CD14-positive monocyte (primary cell): ENCODE data around the gene GRM3. TPM values are rescaled to one million over a fixed set of nuclear protein-coding genes. Genes with fewer than 3 reads are reported as not detected.

Source experiments
- DNase-seq, 3 donors: peaks; one replicate each; pipeline ENCODE4 v3.0.0-alpha.2; 2011 to 2022
- H2AFZ ChIP-seq: 2 replicates; pipeline ENCODE4 v1.6.0; 2012; ENCODE audit warnings: mild to moderate bottlenecking, low read depth, low read length, inconsistent platforms; ENCODE audit not compliant: insufficient read depth, poor library complexity, severe bottlenecking
- H3K27ac ChIP-seq, 2 donors: 1 replicate in 1 of 2; 2 replicates in 1 of 2; pipeline ENCODE4 v1.5.1; 2012 to 2013; ENCODE audit warnings: low read length in 2 of 2, control low read depth in 1 of 2, inconsistent platforms in 1 of 2, low read depth in 1 of 2, mild to moderate bottlenecking in 1 of 2
- H3K27me3 ChIP-seq, 2 donors: one replicate each; pipeline versions ENCODE4 v1.6.0 to v1.6.1; 2011 to 2013; ENCODE audit warnings: low read length in 2 of 2; ENCODE audit not compliant: control insufficient read depth in 2 of 2, insufficient read depth in 2 of 2
- H3K36me3 ChIP-seq, 2 donors: replicated peaks in 1 of 2; 1 replicate in 1 of 2; 2 replicates in 1 of 2; pipeline versions ENCODE4 v1.5.1 to v1.6.1; 2012 to 2013; ENCODE audit warnings: low read length in 2 of 2, control low read depth in 1 of 2, inconsistent platforms in 1 of 2, mild to moderate bottlenecking in 1 of 2; ENCODE audit not compliant: insufficient read depth in 2 of 2, control insufficient read depth in 1 of 2
- H3K4me1 ChIP-seq, 2 donors: 1 replicate in 1 of 2; 2 replicates in 1 of 2; pipeline versions ENCODE4 v1.5.1 to v1.6.1; 2012 to 2013; ENCODE audit warnings: low read length in 2 of 2, control low read depth in 1 of 2, inconsistent platforms in 1 of 2, mild to moderate bottlenecking in 1 of 2, moderate library complexity in 1 of 2; ENCODE audit not compliant: insufficient read depth in 2 of 2, control insufficient read depth in 1 of 2
- H3K4me2 ChIP-seq: replicated peaks from 2 replicates; pipeline ENCODE3; 2012; ENCODE audit warnings: low read length, moderate library complexity, mild to moderate bottlenecking; ENCODE audit not compliant: poor library complexity, severe bottlenecking; ENCODE audit errors: extremely low read depth
- H3K4me3 ChIP-seq, 3 experiments: fragments of 200-600 bp in 1 of 3; sonication (generic) in 1 of 3; replicated peaks in 1 of 3; 1 replicate in 2 of 3; 2 replicates in 1 of 3; pipeline ENCODE4 v1.5.1; 2011 to 2013; ENCODE audit warnings: low read length in 3 of 3, mild to moderate bottlenecking in 3 of 3, control low read depth in 2 of 3, low read depth in 2 of 3, inconsistent platforms in 1 of 3, moderate library complexity in 1 of 3
- H3K79me2 ChIP-seq: 2 replicates; pipeline ENCODE4 v1.6.0; 2012; ENCODE audit warnings: mild to moderate bottlenecking, control low read depth, inconsistent platforms, low read length, moderate library complexity; ENCODE audit not compliant: insufficient read depth
- H3K9ac ChIP-seq: 2 replicates; pipeline ENCODE4 v1.6.0; 2017; ENCODE audit warnings: low read length, mild to moderate bottlenecking; ENCODE audit not compliant: insufficient read depth, poor library complexity, severe bottlenecking
- H3K9me3 ChIP-seq, 2 donors: replicated peaks in 1 of 2; 1 replicate in 1 of 2; 2 replicates in 1 of 2; pipeline versions ENCODE4 v1.5.1 to v1.6.1; 2012 to 2013; ENCODE audit warnings: low read length in 2 of 2, control low read depth in 1 of 2; ENCODE audit not compliant: control insufficient read depth in 1 of 2, insufficient read depth in 1 of 2
- H4K20me1 ChIP-seq: 2 replicates; pipeline ENCODE4 v1.6.0; 2012; ENCODE audit warnings: mild to moderate bottlenecking, low read length, control low read depth, moderate library complexity; ENCODE audit not compliant: insufficient read depth
- H3K27ac Mint-ChIP-seq, 7 donors: one replicate each; pipeline ENCODE4 v1.8.0; 2020; ENCODE audit warnings: mild to moderate bottlenecking in 7 of 7, mixed read lengths in 7 of 7, moderate library complexity in 6 of 7, inconsistent platforms in 2 of 7
- H3K27me3 Mint-ChIP-seq, 3 donors: one replicate each; pipeline ENCODE4 v1.8.0; 2021 to 2022; ENCODE audit warnings: low read depth in 3 of 3, mild to moderate bottlenecking in 3 of 3, mixed read lengths in 3 of 3, moderate library complexity in 3 of 3, inconsistent platforms in 1 of 3
- H3K36me3 Mint-ChIP-seq, 2 donors: one replicate each; pipeline ENCODE4 v1.8.0; 2020; ENCODE audit warnings: mixed read lengths in 2 of 2, inconsistent platforms in 1 of 2, mild to moderate bottlenecking in 1 of 2
- H3K4me1 Mint-ChIP-seq: one replicate; pipeline ENCODE4 v1.8.0; 2020; ENCODE audit warnings: mild to moderate bottlenecking, mixed read lengths
- H3K4me3 Mint-ChIP-seq, 2 donors: one replicate each; pipeline ENCODE4 v1.8.0; 2020; ENCODE audit warnings: mild to moderate bottlenecking in 2 of 2, mixed read lengths in 2 of 2, moderate library complexity in 1 of 2
- H3K9me3 Mint-ChIP-seq, 7 donors: one replicate each; pipeline ENCODE4 v1.8.0; 2020 to 2022; ENCODE audit warnings: mixed read lengths in 7 of 7, mild to moderate bottlenecking in 6 of 7, moderate library complexity in 6 of 7, inconsistent platforms in 2 of 7
- WGBS: methylation state at CpG from one replicate; pipeline ENCODE4 v1.1.5; 2013; ENCODE audit warnings: missing lambda C conversion rate; ENCODE audit not compliant: insufficient coverage; 5-methylcytosine and 5-hydroxymethylcytosine counted together
- intact Hi-C, 2 donors: fragments of 100-400 bp; cut with micrococcal nuclease; formaldehyde crosslinking; loops; one replicate each; pipeline versions ENCODE4 v1.15.0 to v1.15.1; 2023
- polyA plus RNA-seq, 3 donors: library from polyadenylated mRNA; depleted of rRNA in 1 of 3; unstranded in 2 of 3; stranded (reverse) in 1 of 3; fragments of 300-500 nt in 2 of 3; fragments of >200 nt in 1 of 3; fragmentation: Illumina TruSeq in 2 of 3; gene quantifications; 1 replicate in 2 of 3; 2 replicates in 1 of 3; pipeline ENCODE4 v1.2.3, GENCODE V29; 2012 to 2021
- TF ChIP-seq, protein P1 (sequence below): fragments of 200-600 bp; IDR thresholded peaks from one replicate; pipeline ENCODE4 v1.8.0; 2022; ENCODE audit warnings: antibody characterized with exemption, mild to moderate bottlenecking

Gene GRM3
- polyA plus RNA-seq, 3 donors, result not detected

DNA sequence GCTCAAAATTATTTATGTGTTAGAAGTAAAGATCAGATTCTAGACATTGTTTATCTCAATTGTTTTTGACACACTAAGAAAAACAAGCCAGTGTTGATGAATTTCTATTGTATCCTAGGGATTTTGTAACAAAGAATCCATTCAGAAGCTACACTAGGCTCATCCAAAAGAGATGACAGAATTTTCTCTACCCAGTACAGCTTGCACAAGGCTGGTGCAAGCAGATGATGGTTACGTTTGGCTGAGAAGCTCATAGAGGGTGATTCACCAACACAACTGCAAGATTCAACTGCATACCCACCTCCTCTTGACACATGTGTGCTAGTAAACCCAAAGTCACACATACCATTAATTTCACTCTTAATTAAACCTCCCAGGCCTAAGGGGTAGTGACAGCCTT, 20.8 kb downstream of the GRM3 start:
- H3K9me3 Mint-ChIP-seq, result peaks cover 0 to 2% (median 0%) of the 10 kb centered on the region in 7 donors
- TF ChIP-seq, protein P1, sequence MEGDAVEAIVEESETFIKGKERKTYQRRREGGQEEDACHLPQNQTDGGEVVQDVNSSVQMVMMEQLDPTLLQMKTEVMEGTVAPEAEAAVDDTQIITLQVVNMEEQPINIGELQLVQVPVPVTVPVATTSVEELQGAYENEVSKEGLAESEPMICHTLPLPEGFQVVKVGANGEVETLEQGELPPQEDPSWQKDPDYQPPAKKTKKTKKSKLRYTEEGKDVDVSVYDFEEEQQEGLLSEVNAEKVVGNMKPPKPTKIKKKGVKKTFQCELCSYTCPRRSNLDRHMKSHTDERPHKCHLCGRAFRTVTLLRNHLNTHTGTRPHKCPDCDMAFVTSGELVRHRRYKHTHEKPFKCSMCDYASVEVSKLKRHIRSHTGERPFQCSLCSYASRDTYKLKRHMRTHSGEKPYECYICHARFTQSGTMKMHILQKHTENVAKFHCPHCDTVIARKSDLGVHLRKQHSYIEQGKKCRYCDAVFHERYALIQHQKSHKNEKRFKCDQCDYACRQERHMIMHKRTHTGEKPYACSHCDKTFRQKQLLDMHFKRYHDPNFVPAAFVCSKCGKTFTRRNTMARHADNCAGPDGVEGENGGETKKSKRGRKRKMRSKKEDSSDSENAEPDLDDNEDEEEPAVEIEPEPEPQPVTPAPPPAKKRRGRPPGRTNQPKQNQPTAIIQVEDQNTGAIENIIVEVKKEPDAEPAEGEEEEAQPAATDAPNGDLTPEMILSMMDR, result no peak
- H3K36me3 ChIP-seq, result no peaks in the 10 kb centered on the region

GRCh38 chr7:86664991-86665390, 21.3 kb downstream of the GRM3 start:
- no peak overlapping the region for H3K4me2 ChIP-seq
- H3K9me3 ChIP-seq, result no peaks in the 10 kb centered on the region
- no peak overlapping the region for H3K4me3 ChIP-seq
- no peaks in the 10 kb centered on the region for H3K27me3 Mint-ChIP-seq
- no peak overlapping the region for H3K9ac ChIP-seq
- H3K4me1 ChIP-seq, result no peaks in the 10 kb centered on the region
- intact Hi-C loops, result no loop called here
- no peaks in the 10 kb centered on the region for H3K4me1 Mint-ChIP-seq
- no peak overlapping the region for H3K27ac Mint-ChIP-seq
- H2AFZ ChIP-seq, result no peak overlapping the region
- no peaks in the 10 kb centered on the region for H3K36me3 Mint-ChIP-seq
- H3K27ac ChIP-seq, result no peak overlapping the region
- DNase-seq, result no peak
- no CpG with 5 or more reads among the region's 5 CpGs for WGBS
- H3K27me3 ChIP-seq, result no peaks in the 10 kb centered on the region
- H4K20me1 ChIP-seq, result no peaks in the 10 kb centered on the region
- no peak overlapping the region for H3K4me3 Mint-ChIP-seq
- peaks cover 0 to 2% (median 0%) of the 10 kb centered on the region in 7 donors for H3K9me3 Mint-ChIP-seq
- no peaks in the 10 kb centered on the region for H3K79me2 ChIP-seq
- TF ChIP-seq, protein P1, result no peak
- no peaks in the 10 kb centered on the region for H3K36me3 ChIP-seq

More for the DNA sequence above, 20.8 kb downstream of the GRM3 start:
- Mint-ChIP-seq H3K27me3 (no peaks in the 10 kb centered on the region), H3K36me3 (no peaks in the 10 kb centered on the region), H3K4me1 (no peaks in the 10 kb centered on the region), H3K4me3 (no peak overlapping the region), H3K27ac (no peak overlapping the region)
- H3K4me2 ChIP-seq, result no peak overlapping the region
- DNase-seq, result no peak
- H2AFZ ChIP-seq, result no peak overlapping the region
- no CpG with 5 or more reads among the region's 1 CpG for WGBS
- no peak overlapping the region for H3K9ac ChIP-seq
- no peak overlapping the region for H3K4me3 ChIP-seq
- H4K20me1 ChIP-seq, result no peaks in the 10 kb centered on the region
- H3K4me1 ChIP-seq, result no peaks in the 10 kb centered on the region
- H3K27ac ChIP-seq, result no peak overlapping the region
- intact Hi-C loops, result no loop called here
- H3K79me2 ChIP-seq, result no peaks in the 10 kb centered on the region
- no peaks in the 10 kb centered on the region for H3K27me3 ChIP-seq
- no peaks in the 10 kb centered on the region for H3K9me3 ChIP-seq
